ENCODE data around the gene VEPH1.

- TF ChIP-seq CTCF (conservative IDR thresholded peaks at IDR 0.05; ENCODE audit: low read depth, low read length) (no peak), EZH2 (IDR thresholded peaks at IDR 0.05; ENCODE audit: borderline replicate concordance, low read depth, low read length, poor library complexity, severe bottlenecking) (no peak)
Observed at GRCh38 chr3:157535667-157536066, 32.5 kb upstream of the VEPH1 start.

Measured in A673 (cell line).